Upper lobe of left lung (tissue), 6 donors: ENCODE measurements around the gene PPM1G. TPM values are rescaled to one million over a fixed set of nuclear protein-coding genes. Genes with fewer than 3 reads are reported as not detected.

ENCODE experiments used
- ATAC-seq, 2 donors: fragments of 200-7000 bp; cut with Tn5 transposase; one replicate each; pipeline ENCODE4 v1.9.1; 2022; ENCODE audit warnings: mild to moderate bottlenecking in 2 of 2, moderate library complexity in 2 of 2; ENCODE audit not compliant: low FRiP score in 2 of 2
- DNase-seq, 2 donors: peaks; one replicate each; pipeline ENCODE4 v3.0.0-alpha.2; 2019 to 2020
- H3K27ac ChIP-seq, 4 donors: fragments of 200-600 bp; sonication (generic); one replicate each; pipeline ENCODE4 v1.5.1; 2016 to 2019
- H3K27me3 ChIP-seq, 4 donors: fragments of 200-600 bp; sonication (generic); one replicate each; pipeline ENCODE4 v1.5.1; 2017 to 2019
- H3K36me3 ChIP-seq, 4 donors: fragments of 200-600 bp; sonication (generic); one replicate each; pipeline ENCODE4 v1.5.1; 2016 to 2019
- H3K4me1 ChIP-seq, 4 donors: fragments of 200-600 bp; sonication (generic); one replicate each; pipeline ENCODE4 v1.5.1; 2018 to 2019
- H3K4me3 ChIP-seq, 4 donors: fragments of 200-600 bp; sonication (generic); one replicate each; pipeline ENCODE4 v1.5.1; 2017 to 2019; ENCODE audit warnings: mild to moderate bottlenecking in 2 of 4, moderate library complexity in 1 of 4
- H3K9me3 ChIP-seq, 4 donors: fragments of 200-600 bp; sonication (generic); one replicate each; pipeline ENCODE4 v1.5.1; 2018 to 2019
- CTCF ChIP-seq, 6 experiments: fragments of 450-650 bp in 4 of 6; fragments of 200-600 bp in 2 of 6; sonication (generic) in 2 of 6; IDR thresholded peaks; one replicate each; pipeline ENCODE4 v1.5.1; 2016 to 2019; ENCODE audit warnings: antibody characterized with exemption in 6 of 6
- EP300 ChIP-seq, 4 donors: sonication (generic); formaldehyde crosslinking; IDR thresholded peaks; one replicate each; pipeline ENCODE4 v1.5.1; 2017; ENCODE audit warnings: antibody characterized with exemption in 4 of 4, control low read depth in 2 of 4
- POLR2A ChIP-seq, 4 donors: fragments of 450-650 bp; IDR thresholded peaks; one replicate each; pipeline ENCODE4 v1.5.1; 2016 to 2017; ENCODE audit warnings: antibody characterized with exemption in 4 of 4, mild to moderate bottlenecking in 2 of 4
- POLR2AphosphoS5 ChIP-seq, 2 donors: sonication (generic); formaldehyde crosslinking; IDR thresholded peaks; one replicate each; pipeline ENCODE4 v1.5.1; 2017; ENCODE audit warnings: antibody characterized with exemption in 2 of 2
- WGBS, 2 donors: methylation state at CpG; one replicate each; pipeline ENCODE4 v1.1.5; 2017 to 2018; 5-methylcytosine and 5-hydroxymethylcytosine counted together
- total RNA-seq, 6 donors: library from RNA; depleted of rRNA in 4 of 6; stranded (reverse); fragments of >200 nt in 4 of 6; gene quantifications; one replicate each; pipeline versions ENCODE4 v1.1.0 to v1.2.1, GENCODE V29; 2016 to 2021
- donor health status: DM: no; HTN: no; CAD: no; lungs with moderate emphysema.
- donor health status: DM: no; HTN: yes; CAD: no; lungs with severe emphysema.

The PPM1G gene
- total RNA-seq, 6 donors from 2014 or later: 39.8 to 60.6 (median 55.3) TPM

- 88 to 90% methylated on average over 10 of the region's 10 CpGs for WGBS, 2 donors
- no peak for TF ChIP-seq CTCF (IDR thresholded peaks at IDR 0.05)
- no peak for TF ChIP-seq POLR2A (IDR thresholded peaks at IDR 0.05)
- no peak for TF ChIP-seq EP300 (IDR thresholded peaks at IDR 0.05)
- no peak for TF ChIP-seq POLR2AphosphoS5 (IDR thresholded peaks at IDR 0.05)
- no peak overlapping the region for H3K4me3 ChIP-seq
- ATAC-seq (no peak), DNase-seq (no peak)
- H3K27ac ChIP-seq: no peak overlapping the region
- H3K9me3 ChIP-seq: no peaks in the 10 kb centered on the region
- H3K36me3 ChIP-seq: peaks cover 45 to 80% (median 65%) of the 10 kb centered on the region in 4 donors
- peaks cover 0 to 7% (median 2%) of the 10 kb centered on the region in 4 donors for H3K4me1 ChIP-seq
- H3K27me3 ChIP-seq: no peaks in the 10 kb centered on the region
Observed at GRCh38 chr2:27441226-27441926, 32.0 kb upstream of the PPM1G start.

- Histone ChIP-seq H3K9me3 (no peaks in the 10 kb centered on the region), H3K27me3 (no peaks in the 10 kb centered on the region), H3K4me1 (peaks cover 12 to 22% (median 16%) of the 10 kb centered on the region in 4 donors), H3K36me3 (peaks cover 61 to 82% (median 71%) of the 10 kb centered on the region in 4 donors), H3K4me3 (no peak overlapping the region), H3K27ac (no peak overlapping the region)
- 85 to 94% methylated on average over 6 of the region's 6 CpGs for WGBS, 2 donors
- no peak for DNase-seq
- no peak for ATAC-seq
- no peak for TF ChIP-seq POLR2AphosphoS5 (IDR thresholded peaks at IDR 0.05)
- TF ChIP-seq EP300 (IDR thresholded peaks at IDR 0.05): no peak
- no peak for TF ChIP-seq POLR2A (IDR thresholded peaks at IDR 0.05)
- TF ChIP-seq CTCF (IDR thresholded peaks at IDR 0.05): no peak
Observed at GRCh38 chr2:27435628-27436027, 26.2 kb upstream of the PPM1G start.

- Histone ChIP-seq H3K9me3 (no peaks in the 10 kb centered on the region), H3K27me3 (no peaks in the 10 kb centered on the region), H3K4me1 (peaks cover 25 to 39% (median 36%) of the 10 kb centered on the region in 4 donors), H3K36me3 (peaks cover 29 to 39% (median 32%) of the 10 kb centered on the region in 4 donors), H3K4me3 (no peak overlapping the region), H3K27ac (peak overlapping the region in 2 of 4 donors; percentile 16 to 99)
- DNase-seq: no peak
- ATAC-seq: no peak
- TF ChIP-seq POLR2A (IDR thresholded peaks at IDR 0.05) (no peak), POLR2AphosphoS5 (IDR thresholded peaks at IDR 0.05) (no peak), CTCF (IDR thresholded peaks at IDR 0.05) (no peak), EP300 (IDR thresholded peaks at IDR 0.05) (no peak)
Observed at GRCh38 chr2:27431395-27431794, 22.0 kb upstream of the PPM1G start.

GRCh38 chr2:27428978-27429541, 19.7 kb upstream of the PPM1G start:
- H3K36me3 ChIP-seq: peaks cover 5 to 16% (median 10%) of the 10 kb centered on the region in 4 donors
- WGBS, 2 donors: 2 to 3% methylated on average over 7 to 16 of the region's 51 CpGs
- H3K27me3 ChIP-seq: no peaks in the 10 kb centered on the region
- ATAC-seq (peak; percentile 94 to 96), DNase-seq (peak; percentile 90 to 97)
- no peak for TF ChIP-seq CTCF (IDR thresholded peaks at IDR 0.05)
- peak in 1 of 2 donors; percentile 46 for TF ChIP-seq POLR2AphosphoS5 (IDR thresholded peaks at IDR 0.05)
- TF ChIP-seq POLR2A (IDR thresholded peaks at IDR 0.05): no peak
- H3K4me1 ChIP-seq: peaks cover 25 to 39% (median 36%) of the 10 kb centered on the region in 4 donors
- H3K27ac ChIP-seq: peak overlapping the region; percentile 95 to 99 (median 97)
- H3K4me3 ChIP-seq: peak overlapping the region; percentile 76 to 90 (median 81)
- no peaks in the 10 kb centered on the region for H3K9me3 ChIP-seq
